ENCODE measurements around the gene EPSTI1.

The EPSTI1 gene

GRCh38 chr13:42990291-42991232 is 1.5 kb downstream of the EPSTI1 start:
- POLR2A ChIA-PET (ENCODE audit: low non-redundant PET) = no interaction called here
- no peak overlapping the region for H3K27ac ChIP-seq
- DNase-seq (ENCODE audit: low spot score) = no peak
- no peak for TF ChIP-seq CTCF (conservative IDR thresholded peaks at IDR 0.05; ENCODE audit: low read depth)
- CTCF ChIA-PET = no interaction called here

GRCh38 chr13:42986176-42986574 is 5.9 kb downstream of the EPSTI1 start:
- ChIA-PET POLR2A (ENCODE audit: low non-redundant PET) (no interaction called here), CTCF (no interaction called here)
- DNase-seq (ENCODE audit: low spot score) = no peak
- no peak overlapping the region for H3K27ac ChIP-seq
- no peak for TF ChIP-seq CTCF (conservative IDR thresholded peaks at IDR 0.05; ENCODE audit: low read depth)

GRCh38 chr13:42985312-42986175 is 6.5 kb downstream of the EPSTI1 start:
- DNase-seq (ENCODE audit: low spot score) = no peak
- no peak overlapping the region for H3K27ac ChIP-seq
- ChIA-PET POLR2A (ENCODE audit: low non-redundant PET) (no interaction called here), CTCF (no interaction called here)
- no peak for TF ChIP-seq CTCF (conservative IDR thresholded peaks at IDR 0.05; ENCODE audit: low read depth)

DNA sequence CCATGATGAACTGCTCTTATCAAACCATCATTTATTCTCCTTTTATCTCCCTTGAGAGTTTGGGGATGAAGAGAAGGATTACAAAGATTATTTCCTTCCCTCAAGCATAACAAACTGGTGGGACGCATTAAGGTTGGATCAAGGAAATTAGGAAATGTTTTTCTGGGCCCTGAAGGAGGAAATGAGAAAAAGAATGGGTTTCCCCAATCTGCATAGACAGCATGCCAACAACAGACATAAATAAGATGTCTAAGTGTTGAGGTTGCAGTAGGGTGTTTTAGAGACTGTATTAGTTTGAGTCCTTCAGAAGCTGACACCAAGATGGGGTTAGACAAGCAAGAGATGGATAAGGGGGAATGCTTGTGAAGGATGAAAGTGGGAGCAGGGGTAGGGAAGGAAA is 7.3 kb downstream of the EPSTI1 start:
- no peak overlapping the region for H3K27ac ChIP-seq
- no peak for DNase-seq (ENCODE audit: low spot score)
- TF ChIP-seq CTCF (conservative IDR thresholded peaks at IDR 0.05; ENCODE audit: low read depth) = no peak
- CTCF ChIA-PET = no interaction called here
- POLR2A ChIA-PET (ENCODE audit: low non-redundant PET) = no interaction called here

DNA sequence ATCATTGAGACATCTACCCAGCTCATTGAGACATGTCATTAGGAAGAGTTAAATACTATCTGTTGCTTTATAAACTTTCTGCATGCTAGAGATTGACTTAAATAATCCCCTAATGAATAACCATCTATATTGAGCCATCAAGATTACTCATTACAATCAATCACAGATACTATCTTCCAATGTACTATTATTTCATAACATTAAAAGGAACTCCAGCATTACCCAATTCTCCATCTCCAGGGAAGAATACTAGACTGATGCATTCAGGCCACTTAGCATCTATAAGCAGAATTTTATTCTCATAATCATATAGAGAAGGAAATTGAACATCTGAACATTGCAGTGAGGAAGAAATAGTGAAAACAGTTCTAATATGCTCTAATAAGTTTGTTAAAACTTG is 8.0 kb downstream of the EPSTI1 start:
- TF ChIP-seq CTCF (conservative IDR thresholded peaks at IDR 0.05; ENCODE audit: low read depth) = no peak
- ChIA-PET CTCF (no interaction called here), POLR2A (ENCODE audit: low non-redundant PET) (no interaction called here)
- DNase-seq (ENCODE audit: low spot score) = no peak
- H3K27ac ChIP-seq = no peak overlapping the region

- POLR2A ChIA-PET (ENCODE audit: low non-redundant PET) = no interaction called here
- no peak for DNase-seq (ENCODE audit: low spot score)
- no peak for TF ChIP-seq CTCF (conservative IDR thresholded peaks at IDR 0.05; ENCODE audit: low read depth)
Observed at GRCh38 chr13:42981853-42982252, 10.2 kb downstream of the EPSTI1 start.

More at GRCh38 chr13:42981853-42982252, 10.2 kb downstream of the EPSTI1 start:
- H3K27ac ChIP-seq = no peak overlapping the region
- CTCF ChIA-PET = interaction anchor here (0.9 to 1.0 kb wide), 2 partner anchors 10 to 12 kb away, joined by 4 read pairs; no protein-coding TSS in a partner anchor

Data from RWPE1 (cell line).